GM21786 (cell line): ENCODE data around the gene BRMS1L.
"Not testable (repeated sequence)": the region's sequence is repeated elsewhere in the genome, so short reads cannot be mapped to it uniquely, and the experiment has no call there.

Experiments used
- ATAC-seq: cut with Tn5 transposase; IDR thresholded peaks from one replicate; pipeline ENCODE4 v1.9.1; 2021; ENCODE audit not compliant: unreplicated experiment

The BRMS1L gene

DNA sequence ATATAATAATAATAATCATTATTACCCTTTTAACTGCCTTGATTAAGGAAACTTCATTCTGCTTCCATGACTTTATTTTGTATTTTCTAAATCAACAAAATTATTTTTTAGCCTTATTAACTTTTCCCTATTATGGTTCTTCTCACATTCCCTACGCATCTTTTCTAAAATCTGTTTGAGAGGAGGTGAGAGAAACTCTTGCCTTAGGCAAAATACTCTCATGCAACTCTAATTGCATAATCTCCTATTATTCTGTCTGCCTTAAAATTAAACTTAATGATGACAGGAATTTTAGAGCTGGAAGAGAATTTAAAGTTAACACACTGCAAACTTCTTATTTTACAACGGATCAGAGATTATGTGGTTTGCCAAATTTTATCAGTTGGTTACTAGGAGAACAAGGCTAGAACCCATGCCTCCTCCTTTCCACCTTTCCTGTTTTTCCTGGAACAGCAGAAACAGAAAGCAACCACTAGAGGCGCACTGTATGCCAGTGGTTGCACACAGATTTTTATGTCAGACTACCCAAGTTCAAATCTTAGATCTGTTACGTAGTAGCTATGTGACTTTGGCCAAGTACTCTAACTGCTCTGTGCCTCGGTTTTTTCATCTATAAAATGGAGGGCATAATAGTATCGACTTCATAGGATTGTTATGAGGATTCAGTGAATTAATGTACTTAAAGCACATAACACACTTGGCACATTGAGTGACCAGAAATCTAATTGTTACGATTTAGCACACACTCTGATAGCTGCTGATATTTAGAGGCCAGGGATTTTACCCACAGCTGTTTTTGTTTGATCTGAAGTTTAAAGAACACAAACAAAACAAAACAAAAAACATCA, 4.3 kb upstream of the BRMS1L start:
- ATAC-seq: no peak

DNA sequence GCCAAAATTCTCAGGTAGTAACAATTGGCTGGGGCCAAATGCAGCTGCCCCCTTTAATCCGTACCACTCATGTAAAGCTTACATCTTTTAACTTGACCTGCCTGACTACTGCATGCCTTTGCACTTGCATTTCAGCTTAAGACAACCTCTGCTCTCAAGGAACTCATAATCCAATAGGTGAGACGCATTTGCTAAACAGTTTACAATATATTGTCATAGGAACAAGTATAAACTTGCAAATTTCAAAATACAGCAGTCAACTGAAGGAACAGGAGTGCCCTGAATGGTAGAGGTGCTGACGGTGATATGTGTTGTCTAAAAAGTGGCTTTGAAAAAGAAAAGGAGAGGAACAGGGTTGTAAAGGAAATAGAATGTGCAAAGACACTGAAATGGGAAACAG, 3.6 kb upstream of the BRMS1L start:
- no peak for ATAC-seq

- ATAC-seq: not testable (repeated sequence)
These were observed 1.5 kb upstream of the BRMS1L start for GRCh38 chr14:35824446-35825165.

DNA sequence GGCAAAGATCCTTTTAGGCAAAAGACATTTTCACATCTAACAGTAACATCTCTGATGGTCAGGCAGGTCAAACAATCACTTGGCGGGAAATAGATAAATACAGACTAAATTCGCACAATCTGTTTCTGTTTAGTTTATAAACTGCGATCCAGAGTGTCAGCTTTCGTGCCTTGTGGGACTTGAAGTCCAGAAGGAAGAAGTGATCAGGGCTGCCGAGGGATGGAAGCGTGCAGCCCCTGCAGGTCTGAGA, 245 bp upstream of the BRMS1L start:
- no peak for ATAC-seq

GRCh38 chr14:35826952-35827416, 846 bp downstream of the BRMS1L start:
- no peak for ATAC-seq

GRCh38 chr14:35827678-35828472, 1.7 kb downstream of the BRMS1L start:
- no peak for ATAC-seq

DNA sequence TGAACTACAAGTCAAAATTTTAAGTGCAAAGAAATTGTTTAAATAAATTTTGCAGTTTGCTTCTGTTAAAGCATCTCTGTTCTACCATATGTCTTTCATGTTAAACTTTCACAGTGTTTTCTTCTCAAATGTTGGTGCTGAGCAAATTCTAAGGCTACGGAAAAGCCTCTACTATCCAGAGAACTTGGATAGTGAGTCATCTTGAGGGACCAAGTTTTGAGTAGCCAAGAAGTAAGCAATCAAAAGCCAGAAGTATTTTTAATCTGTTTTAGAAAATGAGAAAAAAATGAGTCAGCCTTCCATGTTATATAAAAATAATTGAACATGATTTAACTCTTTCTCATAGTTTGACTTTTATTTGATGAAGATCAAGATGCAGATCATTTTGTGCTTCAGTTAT, 3.3 kb downstream of the BRMS1L start:
- ATAC-seq: no peak

GRCh38 chr14:35835208-35835982, 9.3 kb downstream of the BRMS1L start:
- no peak for ATAC-seq

DNA sequence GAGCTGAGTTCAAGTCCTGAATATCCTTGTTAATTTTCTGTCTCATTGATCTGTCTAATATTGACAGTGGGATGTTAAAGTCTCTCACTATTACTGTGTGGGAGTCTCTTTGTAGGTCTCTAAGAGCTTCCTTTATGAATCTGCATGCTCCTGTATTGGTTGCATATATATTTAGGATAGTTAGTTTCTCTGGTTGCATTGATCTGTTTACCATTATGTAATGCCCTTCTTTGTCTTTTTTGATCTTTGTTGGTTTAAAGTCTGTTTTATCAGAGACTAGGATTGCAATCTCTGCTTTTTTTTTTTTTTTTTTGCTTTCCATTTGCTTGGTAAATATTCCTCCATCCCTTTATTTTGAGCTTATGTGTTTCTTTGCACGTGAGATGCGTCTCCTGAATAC, 15.6 kb downstream of the BRMS1L start:
- not testable (repeated sequence) for ATAC-seq

DNA sequence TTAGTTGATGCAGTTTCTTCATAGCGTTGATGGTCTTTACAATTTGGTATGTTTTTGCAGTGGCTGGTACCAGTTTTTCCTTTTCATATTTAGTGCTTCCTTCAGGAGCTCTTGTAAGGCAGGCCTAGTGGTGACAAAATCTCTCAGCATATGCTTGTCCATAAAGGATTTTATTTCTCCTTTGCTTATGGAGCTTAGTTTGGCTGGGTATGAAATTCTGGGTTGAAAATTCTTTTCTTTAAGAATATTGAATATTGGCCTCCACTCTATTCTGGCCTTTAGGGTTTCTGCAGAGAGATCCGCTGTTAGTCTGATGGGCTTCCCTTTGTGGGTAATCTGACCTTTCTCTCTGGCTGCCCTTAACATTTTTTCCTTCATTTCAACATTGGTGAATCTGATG, 16.1 kb downstream of the BRMS1L start:
- not testable (repeated sequence) for ATAC-seq

GRCh38 chr14:35844494-35844893, 18.4 kb downstream of the BRMS1L start:
- ATAC-seq: no peak

GRCh38 chr14:35847636-35848035, 21.5 kb downstream of the BRMS1L start:
- ATAC-seq: no peak

DNA sequence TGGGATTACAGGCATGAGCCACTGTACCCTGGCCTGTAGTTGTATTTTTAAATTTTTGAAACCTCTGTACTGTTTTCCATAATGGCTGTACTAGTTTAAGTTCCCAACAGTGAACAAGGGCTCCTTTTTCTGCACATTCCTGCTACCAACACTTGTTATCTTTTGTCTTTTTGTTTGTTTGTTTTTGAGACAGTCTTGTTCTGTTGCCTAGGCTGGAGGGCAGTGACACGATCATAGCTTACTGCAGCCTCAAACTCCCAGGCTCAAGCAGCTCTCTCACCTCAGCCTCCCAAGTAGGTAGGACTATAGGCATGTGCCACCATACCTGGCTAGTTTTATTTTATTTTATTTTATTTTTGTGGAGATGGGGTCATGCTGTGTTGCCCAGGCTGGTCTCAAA, 23.0 kb downstream of the BRMS1L start:
- no peak for ATAC-seq

DNA sequence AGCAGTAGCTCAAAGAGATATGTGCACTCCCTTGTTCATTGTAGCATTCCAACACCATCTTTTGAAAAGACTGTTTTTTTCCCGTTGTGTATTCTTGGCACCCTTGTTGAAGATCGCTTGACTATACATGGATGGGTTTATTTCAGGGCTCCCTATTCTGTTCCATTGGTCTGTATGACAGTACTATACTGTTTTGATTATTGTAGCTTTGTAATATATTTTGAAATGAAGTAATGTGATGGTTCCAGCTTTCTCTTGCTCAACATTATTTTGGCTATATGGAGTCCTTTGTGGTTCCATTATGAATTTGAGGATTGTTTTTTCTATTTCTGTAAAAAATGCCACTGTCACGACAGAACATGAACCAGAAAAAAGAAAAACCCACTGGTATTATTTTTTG, 25.7 kb downstream of the BRMS1L start:
- ATAC-seq: no peak

DNA sequence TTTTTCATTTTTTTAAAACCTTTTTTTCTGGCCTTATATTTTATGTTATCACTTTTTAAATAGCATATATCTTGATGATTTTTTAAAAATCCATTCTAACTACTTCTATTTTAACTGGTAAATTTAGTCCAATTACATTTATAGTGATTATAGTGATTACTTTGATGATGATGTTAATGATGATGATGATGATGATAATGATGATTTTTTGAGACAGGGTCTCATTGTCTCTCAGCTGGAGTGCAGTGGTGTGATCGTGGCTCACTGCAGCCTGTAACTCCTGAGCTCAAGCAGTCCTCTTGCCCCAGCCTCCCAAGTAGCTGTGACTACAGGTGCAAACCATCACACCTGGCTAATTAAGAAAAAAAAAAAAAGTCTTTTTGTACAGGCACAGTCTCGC, 27.1 kb downstream of the BRMS1L start:
- ATAC-seq: no peak

- no peak for ATAC-seq
These were observed 28.6 kb downstream of the BRMS1L start for GRCh38 chr14:35854696-35855270.

DNA sequence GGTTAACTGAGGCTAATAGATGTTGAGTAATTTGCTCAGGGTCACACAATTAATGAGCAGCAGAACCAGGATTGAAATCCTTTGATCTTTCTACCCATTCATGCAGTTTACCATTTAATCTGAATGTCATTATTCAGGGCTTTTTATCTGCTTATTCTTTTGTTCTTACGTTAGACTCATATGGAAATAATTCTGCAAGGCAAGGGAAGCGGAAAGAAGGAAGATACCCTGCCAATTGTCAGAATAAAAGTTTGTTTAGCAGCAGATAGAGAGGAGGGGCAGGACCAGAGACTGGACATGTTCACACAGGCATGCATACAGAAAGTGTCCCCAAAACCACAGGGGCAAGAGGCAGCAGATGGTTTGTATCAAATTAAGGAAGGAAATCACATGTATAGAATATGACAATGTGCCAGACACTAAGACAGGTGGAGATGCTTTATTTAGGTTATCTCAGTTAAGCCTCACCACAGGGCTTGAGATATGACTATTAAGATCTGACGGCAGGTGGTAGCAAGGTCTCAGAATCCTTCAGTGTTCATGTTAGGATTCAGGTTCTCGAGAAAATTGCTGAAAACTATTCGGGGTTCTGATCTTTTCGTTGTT, 29.8 kb downstream of the BRMS1L start:
- ATAC-seq: peak; percentile 98

GRCh38 chr14:35858521-35859209, 32.5 kb downstream of the BRMS1L start:
- ATAC-seq: no peak

DNA sequence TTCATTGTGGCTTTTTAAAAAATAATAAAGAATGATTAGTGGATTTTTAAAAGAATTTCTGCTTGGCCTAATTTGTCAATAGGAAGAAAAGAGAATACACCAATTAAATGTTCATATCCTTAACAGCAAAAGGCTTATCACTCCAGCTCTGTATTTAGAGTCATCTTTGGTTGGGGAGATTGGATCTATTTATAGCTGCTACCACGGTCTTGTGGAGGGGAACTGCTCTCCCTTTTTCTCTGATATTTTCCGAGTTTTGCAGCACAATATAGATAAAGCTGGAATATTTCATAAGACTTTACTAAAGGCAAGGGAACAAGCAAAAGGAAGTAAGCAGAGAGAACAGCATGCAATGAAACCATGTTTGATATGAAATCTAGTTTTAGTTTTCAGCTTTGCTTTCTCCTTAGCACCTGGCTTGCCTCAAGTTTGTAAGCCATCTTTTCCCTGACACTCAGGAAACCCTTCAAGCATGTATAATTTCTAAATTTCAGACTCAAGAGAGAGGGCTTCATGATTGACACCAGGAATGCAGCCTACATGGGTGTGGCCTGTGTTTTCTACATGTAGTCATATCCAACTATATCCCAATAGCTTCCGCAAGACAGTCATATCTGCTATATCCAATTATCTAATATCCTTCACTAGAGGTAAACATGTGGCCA, 35.2 kb downstream of the BRMS1L start:
- peak; percentile 84 for ATAC-seq
